HEK293 (cell line): ENCODE measurements around the gene PGAP6.

Experiments
- BCL11B ChIP-seq: fragments of 450-650 bp; formaldehyde crosslinking; IDR thresholded peaks from 2 replicates; pipeline ENCODE4 v1.5.1; 2016; ENCODE audit warnings: low read depth, missing biosample characterization, missing genetic modification characterization
- HOXA7 ChIP-seq: sonication (generic); formaldehyde crosslinking; IDR thresholded peaks from 2 replicates; pipeline ENCODE4 v1.8.1; 2022; ENCODE audit warnings: missing genetic modification reagents, borderline replicate concordance
- INSM2 ChIP-seq: fragments of 450-650 bp; formaldehyde crosslinking; IDR thresholded peaks from 2 replicates; pipeline ENCODE4 v1.5.1; 2016; ENCODE audit warnings: missing biosample characterization, missing genetic modification characterization
- MEIS1 ChIP-seq: sonication (generic); formaldehyde crosslinking; IDR thresholded peaks from 2 replicates; pipeline ENCODE4 v1.8.1; 2022; ENCODE audit warnings: missing genetic modification reagents, mild to moderate bottlenecking, borderline replicate concordance
- PATZ1 ChIP-seq: fragments of 450-650 bp; formaldehyde crosslinking; IDR thresholded peaks from 2 replicates; pipeline ENCODE4 v1.5.1; 2016; ENCODE audit warnings: missing biosample characterization, missing genetic modification characterization
- REST ChIP-seq: fragments of 450-650 bp; formaldehyde crosslinking; IDR thresholded peaks from 2 replicates; pipeline ENCODE4 v1.5.1; 2016; ENCODE audit warnings: missing biosample characterization, missing genetic modification characterization
- SETDB1 ChIP-seq: IDR thresholded peaks from one replicate; pipeline ENCODE4 v1.6.1; 2017; ENCODE audit warnings: mild to moderate bottlenecking, low read length, moderate library complexity, mixed read lengths; ENCODE audit not compliant: insufficient read length
- YY2 ChIP-seq: fragments of 450-650 bp; formaldehyde crosslinking; IDR thresholded peaks from 2 replicates; pipeline ENCODE4 v1.5.1; 2016; ENCODE audit warnings: missing biosample characterization, missing genetic modification characterization
- ZBTB20 ChIP-seq: fragments of 450-650 bp; formaldehyde crosslinking; IDR thresholded peaks from 2 replicates; pipeline ENCODE4 v1.5.1; 2016; ENCODE audit warnings: missing biosample characterization, missing genetic modification characterization
- ZNF146 ChIP-seq: fragments of 450-650 bp; formaldehyde crosslinking; IDR thresholded peaks from 2 replicates; pipeline ENCODE4 v1.5.1; 2016; ENCODE audit warnings: missing biosample characterization, missing genetic modification characterization
- ZNF19 ChIP-seq: fragments of 450-650 bp; formaldehyde crosslinking; IDR thresholded peaks from 2 replicates; pipeline ENCODE4; 2016; ENCODE audit warnings: missing biosample characterization, missing genetic modification characterization, low read depth
- ZNF24 ChIP-seq: fragments of 450-650 bp; formaldehyde crosslinking; IDR thresholded peaks from 2 replicates; pipeline ENCODE4 v1.5.1; 2016; ENCODE audit warnings: missing biosample characterization, missing genetic modification characterization
- ZNF280C ChIP-seq: fragments of 450-650 bp; formaldehyde crosslinking; IDR thresholded peaks from 2 replicates; pipeline ENCODE4 v1.5.1; 2016; ENCODE audit warnings: missing biosample characterization, missing genetic modification characterization
- ZNF350 ChIP-seq: fragments of 450-650 bp; formaldehyde crosslinking; IDR thresholded peaks from 2 replicates; pipeline ENCODE4 v1.5.0; 2017; ENCODE audit warnings: missing biosample characterization, mild to moderate bottlenecking, missing genetic modification characterization
- ZNF391 ChIP-seq: fragments of 450-650 bp; formaldehyde crosslinking; IDR thresholded peaks from 2 replicates; pipeline ENCODE4 v1.5.1; 2016; ENCODE audit warnings: low read depth, missing biosample characterization, missing genetic modification characterization, borderline replicate concordance
- ZNF48 ChIP-seq: fragments of 450-650 bp; formaldehyde crosslinking; IDR thresholded peaks from 2 replicates; pipeline ENCODE4 v1.5.1; 2016; ENCODE audit warnings: missing biosample characterization, missing genetic modification characterization
- ZNF561 ChIP-seq: fragments of 450-650 bp; IDR thresholded peaks from 2 replicates; pipeline ENCODE4 v1.5.1; 2018; ENCODE audit warnings: missing biosample characterization, missing genetic modification characterization, borderline replicate concordance
- ZNF610 ChIP-seq: fragments of 450-650 bp; formaldehyde crosslinking; IDR thresholded peaks from 2 replicates; pipeline ENCODE4 v1.5.1; 2016; ENCODE audit warnings: missing biosample characterization, missing genetic modification characterization, borderline replicate concordance
- ZNF701 ChIP-seq: fragments of 450-650 bp; formaldehyde crosslinking; IDR thresholded peaks from 2 replicates; pipeline ENCODE4 v1.5.1; 2016; ENCODE audit warnings: missing biosample characterization, missing genetic modification characterization
- ZNF747 ChIP-seq: fragments of 450-650 bp; formaldehyde crosslinking; IDR thresholded peaks from 2 replicates; pipeline ENCODE4 v1.5.1; 2016; ENCODE audit warnings: missing biosample characterization, missing genetic modification characterization
- ZNF843 ChIP-seq: fragments of 450-650 bp; formaldehyde crosslinking; IDR thresholded peaks from 2 replicates; pipeline ENCODE4 v1.5.1; 2016; ENCODE audit warnings: missing biosample characterization, missing genetic modification characterization
- TF ChIP-seq, protein P1 (sequence below): fragments of 450-650 bp; formaldehyde crosslinking; IDR thresholded peaks from 2 replicates; pipeline ENCODE4 v1.5.1; 2016; ENCODE audit warnings: missing biosample characterization, missing genetic modification characterization
- TF ChIP-seq, protein P2 (sequence below): fragments of 450-650 bp; formaldehyde crosslinking; optimal IDR thresholded peaks from 2 replicates; pipeline ENCODE3; 2016; ENCODE audit warnings: missing biosample characterization, mild to moderate bottlenecking, missing genetic modification characterization

The PGAP6 gene

GRCh38 chr16:381789-382717, at the start of gene PGAP6 (continued):
- TF ChIP-seq ZNF610 (no peak), ZNF48 (no peak), BCL11B (peak; percentile 26; the same call in 1 of the 2 replicates), ZNF146 (tag by site-specific recombination) (no peak), ZNF24 (no peak), PATZ1 (tag by site-specific recombination) (no peak), ZNF391 (tag by site-specific recombination) (no peak), SETDB1 (no peak), ZNF19 (tag by site-specific recombination) (no peak), MEIS1 (CRISPR knock-in tag) (no peak), ZNF747 (no peak), ZNF701 (tag by site-specific recombination) (no peak), ZNF350 (tag by site-specific recombination) (no peak), REST (tag by site-specific recombination) (no peak), HOXA7 (no peak), ZNF561 (tag by site-specific recombination) (peak; percentile 32; the same call in 1 of the 2 replicates), YY2 (no peak), ZNF843 (tag by site-specific recombination) (no peak), ZBTB20 (tag by site-specific recombination) (no peak), INSM2 (tag by site-specific recombination) (no peak; the same call in 1 of the 2 replicates), ZNF280C (tag by site-specific recombination) (no peak)
- TF ChIP-seq, protein P1, sequence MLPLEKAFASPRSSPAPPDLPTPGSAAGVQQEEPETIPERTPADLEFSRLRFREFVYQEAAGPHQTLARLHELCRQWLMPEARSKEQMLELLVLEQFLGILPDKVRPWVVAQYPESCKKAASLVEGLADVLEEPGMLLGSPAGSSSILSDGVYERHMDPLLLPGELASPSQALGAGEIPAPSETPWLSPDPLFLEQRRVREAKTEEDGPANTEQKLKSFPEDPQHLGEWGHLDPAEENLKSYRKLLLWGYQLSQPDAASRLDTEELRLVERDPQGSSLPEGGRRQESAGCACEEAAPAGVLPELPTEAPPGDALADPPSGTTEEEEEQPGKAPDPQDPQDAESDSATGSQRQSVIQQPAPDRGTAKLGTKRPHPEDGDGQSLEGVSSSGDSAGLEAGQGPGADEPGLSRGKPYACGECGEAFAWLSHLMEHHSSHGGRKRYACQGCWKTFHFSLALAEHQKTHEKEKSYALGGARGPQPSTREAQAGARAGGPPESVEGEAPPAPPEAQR, result no peak
- TF ChIP-seq, protein P2, sequence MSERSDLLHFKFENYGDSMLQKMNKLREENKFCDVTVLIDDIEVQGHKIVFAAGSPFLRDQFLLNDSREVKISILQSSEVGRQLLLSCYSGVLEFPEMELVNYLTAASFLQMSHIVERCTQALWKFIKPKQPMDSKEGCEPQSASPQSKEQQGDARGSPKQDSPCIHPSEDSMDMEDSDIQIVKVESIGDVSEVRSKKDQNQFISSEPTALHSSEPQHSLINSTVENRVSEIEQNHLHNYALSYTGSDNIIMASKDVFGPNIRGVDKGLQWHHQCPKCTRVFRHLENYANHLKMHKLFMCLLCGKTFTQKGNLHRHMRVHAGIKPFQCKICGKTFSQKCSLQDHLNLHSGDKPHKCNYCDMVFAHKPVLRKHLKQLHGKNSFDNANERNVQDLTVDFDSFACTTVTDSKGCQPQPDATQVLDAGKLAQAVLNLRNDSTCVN, result peak; percentile 52
